ENCODE results near the gene ATP5MG.

ATP5MG gene

GRCh38 chr11:118441770-118442275 lies 40.4 kb downstream of the ATP5MG start:
- DNase-seq (ENCODE audit: low read depth in 2 of 2), result no peak

DNA sequence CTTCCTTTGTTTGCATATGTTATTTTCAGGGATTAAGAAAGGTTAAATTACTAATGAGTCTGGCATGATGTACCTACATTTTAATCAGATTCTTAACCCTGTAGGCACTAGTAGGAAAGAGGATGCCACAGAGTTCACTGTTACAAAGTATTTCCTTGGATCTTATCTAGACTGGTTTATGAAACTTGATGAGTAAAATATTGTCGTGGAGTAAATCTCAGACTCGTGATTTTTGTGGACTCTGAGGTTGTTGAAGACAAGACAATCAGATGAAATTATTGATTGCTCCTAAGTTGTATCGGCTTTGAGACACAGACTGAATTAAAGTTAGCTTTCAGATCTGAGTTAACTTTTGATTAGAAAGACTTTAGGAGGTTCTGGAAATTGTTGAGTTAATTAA lies 40.9 kb downstream of the ATP5MG start:
- no peak for DNase-seq (ENCODE audit: low read depth in 2 of 2)

DNA sequence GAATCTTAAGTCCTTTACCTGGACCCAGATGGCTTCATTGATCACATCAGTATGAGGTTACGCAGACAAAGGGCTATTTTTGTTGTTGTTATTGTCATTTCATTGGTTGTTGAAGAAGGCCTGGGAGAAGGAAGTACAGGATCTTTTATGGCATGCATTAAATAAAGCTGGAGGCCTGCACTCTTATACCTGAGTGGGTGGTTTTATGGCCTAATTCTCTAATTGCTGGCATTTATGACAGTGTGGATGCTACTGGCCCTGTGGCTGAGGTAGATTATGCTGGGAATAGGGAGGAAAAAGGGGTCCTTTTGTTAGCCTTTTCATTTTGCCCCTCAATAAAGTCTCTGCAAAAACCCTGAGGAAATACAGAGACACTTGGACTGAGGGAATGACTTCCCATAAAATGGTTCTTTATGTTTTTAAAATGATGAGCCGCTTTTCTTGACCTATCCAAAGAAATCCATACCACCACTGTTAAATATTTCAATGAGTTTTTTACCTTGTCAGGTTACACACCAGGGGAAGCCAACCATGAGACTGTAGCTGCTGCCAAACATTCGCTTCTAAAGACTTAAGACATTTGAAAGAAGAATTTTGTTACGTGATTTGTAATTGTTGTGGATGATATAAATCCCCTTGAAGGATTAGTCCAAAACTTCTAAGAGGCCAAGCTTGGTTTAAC lies 41.6 kb downstream of the ATP5MG start:
- DNase-seq (ENCODE audit: low read depth in 2 of 2), result no peak

DNA sequence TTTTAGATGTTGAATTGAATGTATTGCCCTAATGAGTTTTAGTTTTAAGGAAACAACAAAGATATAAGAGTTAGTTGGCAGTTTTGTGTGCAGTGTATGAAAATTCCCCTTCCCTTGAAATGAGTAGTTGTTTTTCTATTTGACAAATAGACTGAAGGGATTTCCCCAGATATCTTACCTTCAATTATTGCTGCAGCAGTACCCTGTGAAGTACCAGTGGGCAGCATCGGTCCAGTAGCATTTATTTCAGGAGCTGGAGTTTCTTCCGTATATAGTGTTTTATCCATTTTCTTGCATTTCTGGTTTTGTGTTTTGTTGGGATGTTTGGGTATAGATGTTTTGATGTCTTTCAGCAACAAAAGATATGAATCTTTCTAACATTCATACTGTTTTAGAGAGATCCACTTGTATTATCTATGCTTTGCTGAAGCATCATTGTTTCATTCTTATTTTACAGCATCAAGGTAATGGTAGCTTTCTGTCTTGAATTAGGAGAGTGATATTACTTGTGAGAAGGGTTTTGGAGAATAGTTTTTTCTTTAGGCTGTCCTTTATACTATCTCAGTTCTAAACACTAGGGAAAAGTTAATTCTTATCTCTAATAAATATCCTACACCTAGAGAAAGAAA lies 42.3 kb downstream of the ATP5MG start:
- no peak for DNase-seq (ENCODE audit: low read depth in 2 of 2)

- no peak for DNase-seq (ENCODE audit: low read depth in 2 of 2)
Observed at GRCh38 chr11:118447423-118447822, 46.0 kb downstream of the ATP5MG start.

GRCh38 chr11:118448294-118448693 lies 46.9 kb downstream of the ATP5MG start:
- DNase-seq (ENCODE audit: low read depth in 2 of 2), result no peak

DNA sequence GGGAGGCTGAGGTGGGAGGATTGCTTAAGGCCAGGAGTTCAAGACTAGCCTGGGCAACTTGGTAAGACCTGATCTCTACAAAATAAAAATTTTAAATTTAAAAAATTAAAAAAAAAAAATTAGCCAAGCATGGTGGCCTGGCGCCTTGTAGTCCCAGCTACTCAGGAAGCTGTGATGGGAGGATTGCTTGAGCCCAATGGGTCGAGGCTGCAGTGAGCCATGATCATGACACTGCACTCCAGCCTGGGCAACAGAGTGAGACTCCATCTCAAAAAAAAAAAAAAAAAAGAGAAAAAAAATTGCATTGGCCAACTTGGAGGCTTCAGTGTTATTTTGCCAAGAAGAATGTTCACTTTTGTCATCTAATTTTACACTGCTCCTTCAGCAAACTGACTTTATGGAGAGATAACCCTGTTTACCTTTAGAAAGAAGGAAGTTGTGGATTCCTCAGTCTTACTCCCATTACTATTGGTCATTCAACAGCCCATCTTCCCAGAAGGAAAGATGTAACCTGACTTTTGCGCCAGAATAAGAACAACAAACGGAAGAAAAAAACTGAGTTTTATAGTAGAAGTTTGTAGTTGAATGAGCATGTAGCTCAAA lies 48.0 kb downstream of the ATP5MG start:
- DNase-seq (ENCODE audit: low read depth in 2 of 2), result no peak

DNA sequence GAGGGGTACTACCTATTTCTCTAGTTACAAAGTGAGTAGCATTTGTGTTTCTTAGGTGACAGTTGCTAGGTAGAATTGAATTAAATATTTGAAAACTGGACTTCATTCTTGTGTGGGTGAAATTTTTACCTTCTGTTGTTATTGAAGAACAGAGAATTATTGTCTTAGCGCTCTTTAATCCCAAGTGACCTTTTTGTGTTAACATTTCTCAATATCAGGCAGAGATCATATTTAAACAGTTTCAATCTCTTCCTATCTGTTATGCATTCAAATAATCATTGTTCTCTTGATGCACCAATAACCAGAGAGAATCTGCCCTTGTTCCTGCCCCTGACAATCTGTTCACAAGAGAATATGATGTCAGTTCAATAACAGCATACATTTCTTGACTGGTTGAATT lies 49.0 kb downstream of the ATP5MG start:
- no peak for DNase-seq (ENCODE audit: low read depth in 2 of 2)
